ENCODE measurements around the gene CBX5. TPM values are rescaled to one million over a fixed set of nuclear protein-coding genes. Genes with fewer than 3 reads are reported as not detected.
A peak's percentile ranks its signal among the peaks of the same experiment; 100 is the strongest.
"Not testable (repeated sequence)": the region's sequence is repeated elsewhere in the genome, so short reads cannot be mapped to it uniquely, and the experiment has no call there.

The CBX5 gene
- total RNA-seq, 2 experiments from 2014 or later: 169 to 173 TPM

- intact Hi-C loops (cut with micrococcal nuclease): no loop called here
- CTCF ChIA-PET: interaction anchor here (0.6 to 2.2 kb wide), 11 partner anchors 8 to 151 kb away, joined by 3 to 13 read pairs (median 3); no protein-coding TSS in a partner anchor
- Mint-ChIP-seq H3K27me3 (ENCODE audit: low read depth) (no peaks in the 10 kb centered on the region), H3K9me3 (no peaks in the 10 kb centered on the region), H3K27ac (no peak overlapping the region), H3K4me3 (no peak overlapping the region), H3K36me3 (ENCODE audit: low read depth) (peaks cover 4% of the 10 kb centered on the region), H3K4me1 (ENCODE audit: low read depth) (peaks cover 1% of the 10 kb centered on the region)
- DNase-seq: no peak
Observed at GRCh38 chr12:54228471-54228870, 51.5 kb downstream of the CBX5 start.

- H3K9me3 Mint-ChIP-seq; H3K4me1 Mint-ChIP-seq (ENCODE audit: low read depth); H3K4me3 Mint-ChIP-seq; H3K27ac Mint-ChIP-seq; intact Hi-C loops (cut with micrococcal nuclease); H3K36me3 Mint-ChIP-seq (ENCODE audit: low read depth); DNase-seq; H3K27me3 Mint-ChIP-seq (ENCODE audit: low read depth): not testable (repeated sequence)
- CTCF ChIA-PET: interaction anchor here (0.6 to 2.2 kb wide), 10 partner anchors 9 to 152 kb away, joined by 3 to 13 read pairs (median 3); no protein-coding TSS in a partner anchor
Observed at GRCh38 chr12:54227927-54228326, 52.0 kb downstream of the CBX5 start.

GRCh38 chr12:54227376-54227775 lies 52.5 kb downstream of the CBX5 start:
- Mint-ChIP-seq H3K27me3 (ENCODE audit: low read depth) (no peaks in the 10 kb centered on the region), H3K36me3 (ENCODE audit: low read depth) (peaks cover 2% of the 10 kb centered on the region), H3K4me1 (ENCODE audit: low read depth) (peaks cover 1% of the 10 kb centered on the region), H3K9me3 (no peaks in the 10 kb centered on the region), H3K4me3 (no peak overlapping the region), H3K27ac (no peak overlapping the region)
- CTCF ChIA-PET: interaction anchor here (0.9 to 2.2 kb wide), 6 partner anchors 9 to 153 kb away, joined by 3 to 13 read pairs (median 4); no protein-coding TSS in a partner anchor
- intact Hi-C loops (cut with micrococcal nuclease): no loop called here
- DNase-seq: no peak

GRCh38 chr12:54225666-54226065 lies 54.3 kb downstream of the CBX5 start:
- CTCF ChIA-PET: interaction anchor here (0.5 to 3.2 kb wide), 6 partner anchors 9 to 164 kb away, joined by 3 to 10 read pairs (median 5); no protein-coding TSS in a partner anchor
- Mint-ChIP-seq H3K27me3 (ENCODE audit: low read depth) (no peaks in the 10 kb centered on the region), H3K4me1 (ENCODE audit: low read depth) (no peaks in the 10 kb centered on the region), H3K9me3 (no peaks in the 10 kb centered on the region), H3K4me3 (no peak overlapping the region), H3K27ac (no peak overlapping the region), H3K36me3 (ENCODE audit: low read depth) (peaks cover under 1% of the 10 kb centered on the region)
- intact Hi-C loops (cut with micrococcal nuclease): no loop called here
- DNase-seq: no peak

GRCh38 chr12:54222609-54223008 lies 57.3 kb downstream of the CBX5 start:
- no peaks in the 10 kb centered on the region for H3K36me3 Mint-ChIP-seq (ENCODE audit: low read depth)
- no peak overlapping the region for H3K27ac Mint-ChIP-seq
- intact Hi-C loops (cut with micrococcal nuclease): no loop called here
- no peak for DNase-seq
- peaks cover 4% of the 10 kb centered on the region for H3K27me3 Mint-ChIP-seq (ENCODE audit: low read depth)
- CTCF ChIA-PET: interaction anchor here (0.8 to 1.6 kb wide), 7 partner anchors 9 to 157 kb away, joined by 3 to 6 read pairs (median 4); no protein-coding TSS in a partner anchor
- H3K9me3 Mint-ChIP-seq: no peaks in the 10 kb centered on the region
- H3K4me1 Mint-ChIP-seq (ENCODE audit: low read depth): peaks cover under 1% of the 10 kb centered on the region
- no peak overlapping the region for H3K4me3 Mint-ChIP-seq

GRCh38 chr12:54221402-54221984 lies 58.4 kb downstream of the CBX5 start:
- H3K27me3 Mint-ChIP-seq (ENCODE audit: low read depth): peaks cover 4% of the 10 kb centered on the region
- DNase-seq: no peak
- H3K4me3 Mint-ChIP-seq: no peak overlapping the region
- H3K27ac Mint-ChIP-seq: no peak overlapping the region
- H3K36me3 Mint-ChIP-seq (ENCODE audit: low read depth): no peaks in the 10 kb centered on the region
- CTCF ChIA-PET: interaction anchor here (0.9 to 3.2 kb wide), 7 partner anchors 14 to 158 kb away, joined by 3 to 13 read pairs (median 5); no protein-coding TSS in a partner anchor
- intact Hi-C loops (cut with micrococcal nuclease): no loop called here
- H3K9me3 Mint-ChIP-seq: no peaks in the 10 kb centered on the region
- peaks cover 11% of the 10 kb centered on the region for H3K4me1 Mint-ChIP-seq (ENCODE audit: low read depth)

GRCh38 chr12:54220567-54220966 lies 59.4 kb downstream of the CBX5 start:
- Mint-ChIP-seq H3K4me1 (ENCODE audit: low read depth) (peaks cover 18% of the 10 kb centered on the region), H3K36me3 (ENCODE audit: low read depth) (no peaks in the 10 kb centered on the region), H3K27me3 (ENCODE audit: low read depth) (peaks cover 4% of the 10 kb centered on the region), H3K27ac (no peak overlapping the region), H3K9me3 (no peaks in the 10 kb centered on the region), H3K4me3 (no peak overlapping the region)
- CTCF ChIA-PET: interaction anchor here (0.7 to 3.2 kb wide), 12 partner anchors 9 to 245 kb away, joined by 3 to 13 read pairs (median 6); no protein-coding TSS in a partner anchor
- no peak for DNase-seq
- intact Hi-C loops (cut with micrococcal nuclease): loop anchor here (1.0 kb wide), 4 partner anchors 104 to 159 kb away; no protein-coding TSS in a partner anchor

- CTCF ChIA-PET: interaction anchor here (0.6 to 3.2 kb wide), 18 partner anchors 9 to 245 kb away, joined by 3 to 13 read pairs (median 5); no protein-coding TSS in a partner anchor
- H3K9me3 Mint-ChIP-seq: no peaks in the 10 kb centered on the region
- intact Hi-C loops (cut with micrococcal nuclease): loop anchor here (1.0 kb wide), 4 partner anchors 104 to 159 kb away; no protein-coding TSS in a partner anchor
- DNase-seq: peak; percentile 84
- H3K4me1 Mint-ChIP-seq (ENCODE audit: low read depth): peaks cover 19% of the 10 kb centered on the region
- H3K27me3 Mint-ChIP-seq (ENCODE audit: low read depth): peaks cover 4% of the 10 kb centered on the region
- H3K4me3 Mint-ChIP-seq: no peak overlapping the region
- no peak overlapping the region for H3K27ac Mint-ChIP-seq
- H3K36me3 Mint-ChIP-seq (ENCODE audit: low read depth): no peaks in the 10 kb centered on the region
Observed at GRCh38 chr12:54220092-54220557, 59.8 kb downstream of the CBX5 start.

GRCh38 chr12:54217774-54218241 lies 62.1 kb downstream of the CBX5 start:
- peak; percentile 17 for DNase-seq
- H3K4me3 Mint-ChIP-seq: peak overlapping the region; percentile 1
- H3K36me3 Mint-ChIP-seq (ENCODE audit: low read depth): no peaks in the 10 kb centered on the region
- no peaks in the 10 kb centered on the region for H3K9me3 Mint-ChIP-seq
- intact Hi-C loops (cut with micrococcal nuclease): no loop called here
- H3K4me1 Mint-ChIP-seq (ENCODE audit: low read depth): peaks cover 21% of the 10 kb centered on the region
- CTCF ChIA-PET: interaction anchor here (1.0 to 2.9 kb wide), 5 partner anchors 10 to 163 kb away, joined by 3 to 13 read pairs (median 5); no protein-coding TSS in a partner anchor
- H3K27me3 Mint-ChIP-seq (ENCODE audit: low read depth): peaks cover 4% of the 10 kb centered on the region
- no peak overlapping the region for H3K27ac Mint-ChIP-seq

GRCh38 chr12:54216797-54217661 lies 62.9 kb downstream of the CBX5 start:
- intact Hi-C loops (cut with micrococcal nuclease): loop anchor here (1.0 kb wide), 1 partner anchor 147 kb away; the partner anchor contains the start of gene GPR84
- peak overlapping the region; percentile 79 for H3K4me3 Mint-ChIP-seq
- peaks cover 21% of the 10 kb centered on the region for H3K4me1 Mint-ChIP-seq (ENCODE audit: low read depth)
- CTCF ChIA-PET: interaction anchor here (0.7 to 4.6 kb wide), 15 partner anchors 8 to 232 kb away, joined by 3 to 40 read pairs (median 7); partner anchors contain the start of genes HOXC10, HOXC8 and SMUG1
- H3K27me3 Mint-ChIP-seq (ENCODE audit: low read depth): peaks cover 4% of the 10 kb centered on the region
- H3K36me3 Mint-ChIP-seq (ENCODE audit: low read depth): no peaks in the 10 kb centered on the region
- H3K9me3 Mint-ChIP-seq: no peaks in the 10 kb centered on the region
- H3K27ac Mint-ChIP-seq: peak overlapping the region; percentile 48
- peak; percentile 84 for DNase-seq

GRCh38 chr12:54215989-54216796 lies 63.7 kb downstream of the CBX5 start:
- no peak overlapping the region for H3K27ac Mint-ChIP-seq
- H3K4me3 Mint-ChIP-seq: peak overlapping the region; percentile 79
- peak; percentile 82 for DNase-seq
- peaks cover 21% of the 10 kb centered on the region for H3K4me1 Mint-ChIP-seq (ENCODE audit: low read depth)
- H3K9me3 Mint-ChIP-seq: no peaks in the 10 kb centered on the region
- H3K36me3 Mint-ChIP-seq (ENCODE audit: low read depth): no peaks in the 10 kb centered on the region
- CTCF ChIA-PET: interaction anchor here (0.6 to 4.6 kb wide), 27 partner anchors 9 to 295 kb away, joined by 3 to 40 read pairs (median 4); partner anchors contain the start of genes HOXC10, HOXC8 and SMUG1
- intact Hi-C loops (cut with micrococcal nuclease): loop anchor here (1.0 to 2.0 kb wide), 3 partner anchors 27 to 148 kb away; partner anchors contain the start of genes CBX5, GPR84, HNRNPA1 and SMUG1
- peaks cover 4% of the 10 kb centered on the region for H3K27me3 Mint-ChIP-seq (ENCODE audit: low read depth)
